ENCODE data around the gene IL22RA1.

IL22RA1 gene

DNA sequence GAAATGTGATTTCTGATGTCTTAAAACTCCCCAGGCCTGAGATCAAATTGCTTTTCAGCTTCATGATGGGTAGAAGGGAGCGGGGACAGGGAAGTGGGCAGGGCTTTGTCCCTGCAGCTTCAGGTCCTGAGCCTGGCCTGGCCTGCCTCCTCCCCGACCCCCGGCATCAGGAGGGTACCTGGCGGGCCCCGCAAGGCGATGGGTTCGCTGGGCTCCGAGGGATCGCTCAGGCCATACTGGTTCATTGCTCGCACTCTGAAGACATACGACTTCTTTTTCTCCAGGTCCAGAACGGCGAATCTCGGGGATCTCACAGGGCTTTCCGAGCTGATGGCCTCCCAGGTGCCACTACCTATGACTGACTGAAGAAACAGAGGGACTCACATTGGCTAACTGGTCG is 56.5 kb downstream of the IL22RA1 start:
- H3K4me3 ChIP-seq (ENCODE audit: low read depth, low read length), result no peak overlapping the region
- DNase-seq (ENCODE audit: low read depth), result no peak
- no peak for TF ChIP-seq CTCF (IDR thresholded peaks at IDR 0.05; ENCODE audit: insufficient read depth, low read depth, low read length, missing control alignments)

- TF ChIP-seq CTCF (IDR thresholded peaks at IDR 0.05; ENCODE audit: insufficient read depth, low read depth, low read length, missing control alignments), result no peak
- DNase-seq (ENCODE audit: low read depth), result no peak
- H3K4me3 ChIP-seq (ENCODE audit: low read depth, low read length), result no peak overlapping the region
These were observed 57.4 kb downstream of the IL22RA1 start for GRCh38 chr1:24085546-24085945.

DNA sequence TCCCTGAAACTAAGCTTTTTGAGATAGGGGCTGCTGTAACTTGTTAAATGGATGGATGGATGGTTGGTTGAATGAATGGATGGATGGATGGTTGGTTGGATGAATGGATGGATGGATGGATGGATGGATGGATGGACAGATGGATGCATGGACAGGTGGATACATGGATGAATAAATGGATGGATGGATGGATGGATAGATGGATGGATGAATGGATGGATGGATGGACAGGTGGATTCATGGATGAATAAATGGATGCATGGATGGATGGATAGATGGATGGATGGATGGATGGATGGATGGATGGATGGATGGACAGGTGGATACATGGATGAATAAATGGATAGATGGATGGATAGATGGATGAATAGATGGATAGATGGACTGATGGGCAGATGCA is 57.9 kb downstream of the IL22RA1 start:
- H3K4me3 ChIP-seq (ENCODE audit: low read depth, low read length), result no peak overlapping the region
- no peak for DNase-seq (ENCODE audit: low read depth)
- no peak for TF ChIP-seq CTCF (IDR thresholded peaks at IDR 0.05; ENCODE audit: insufficient read depth, low read depth, low read length, missing control alignments)

DNA sequence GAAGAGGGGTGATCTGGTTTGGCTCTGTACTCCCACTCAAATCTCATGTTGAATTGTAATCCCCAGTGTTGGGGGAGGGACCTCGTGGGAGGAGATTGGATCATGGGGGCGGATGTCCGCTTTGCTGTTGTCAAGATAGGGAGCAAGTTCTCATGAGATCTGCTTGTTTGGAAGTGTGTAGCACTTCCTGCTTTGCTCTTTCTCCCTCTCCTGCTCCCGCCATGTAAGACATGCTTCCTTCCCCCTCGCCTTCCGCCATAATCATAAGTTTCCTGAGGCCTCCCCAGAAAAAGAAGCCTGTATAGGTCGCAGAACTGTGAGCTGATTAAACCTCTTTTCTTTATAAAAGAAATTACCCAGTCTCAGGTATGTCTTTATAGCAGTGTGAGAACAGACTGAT is 58.9 kb downstream of the IL22RA1 start:
- DNase-seq (ENCODE audit: low read depth), result no peak
- no peak for TF ChIP-seq CTCF (IDR thresholded peaks at IDR 0.05; ENCODE audit: insufficient read depth, low read depth, low read length, missing control alignments)
- H3K4me3 ChIP-seq (ENCODE audit: low read depth, low read length), result no peak overlapping the region

DNA sequence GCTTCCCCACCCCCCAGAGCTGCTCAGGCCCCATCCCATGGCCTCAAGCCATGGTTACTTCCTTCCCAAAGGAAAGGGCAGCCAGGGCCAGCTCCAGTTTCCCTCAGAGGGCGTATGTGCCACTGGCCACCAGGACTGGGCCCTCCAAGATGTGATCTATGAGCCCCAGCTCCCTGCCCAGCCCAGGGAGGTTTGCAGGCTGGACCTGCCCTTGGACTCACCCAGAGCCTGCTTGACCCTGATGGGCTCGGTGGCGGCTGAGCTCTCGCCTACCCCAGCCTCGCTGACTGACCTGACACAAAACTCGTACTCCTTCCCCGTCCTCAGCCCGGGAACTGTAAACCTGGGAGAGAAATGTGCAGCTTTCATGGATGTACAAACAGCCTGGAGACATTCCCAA is 60.6 kb downstream of the IL22RA1 start:
- no peak for DNase-seq (ENCODE audit: low read depth)
- no peak overlapping the region for H3K4me3 ChIP-seq (ENCODE audit: low read depth, low read length)
- no peak for TF ChIP-seq CTCF (IDR thresholded peaks at IDR 0.05; ENCODE audit: insufficient read depth, low read depth, low read length, missing control alignments)

GRCh38 chr1:24081190-24081589 is 61.8 kb downstream of the IL22RA1 start:
- no peak for DNase-seq (ENCODE audit: low read depth)
- no peak for TF ChIP-seq CTCF (IDR thresholded peaks at IDR 0.05; ENCODE audit: insufficient read depth, low read depth, low read length, missing control alignments)
- H3K4me3 ChIP-seq (ENCODE audit: low read depth, low read length), result no peak overlapping the region

DNA sequence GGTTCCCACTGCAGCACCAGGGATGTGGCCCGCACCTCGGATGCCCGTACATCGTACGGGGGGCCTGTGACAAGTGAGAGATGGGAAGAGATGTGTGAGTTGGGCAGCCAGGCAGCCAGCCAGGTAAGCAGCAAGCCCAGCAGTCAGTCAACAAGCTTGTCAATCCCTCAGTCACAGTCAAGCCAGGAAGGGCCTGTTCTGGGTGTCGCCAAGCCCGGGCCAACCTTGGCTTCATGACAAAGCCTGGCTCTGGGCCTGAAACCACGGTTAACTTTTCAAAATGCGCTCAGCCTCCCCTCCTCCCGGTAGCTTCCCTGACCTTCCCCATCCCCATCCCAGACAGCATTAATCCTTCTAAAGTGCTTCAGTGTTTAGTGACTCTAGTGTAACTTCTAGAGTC is 62.8 kb downstream of the IL22RA1 start:
- H3K4me3 ChIP-seq (ENCODE audit: low read depth, low read length), result no peak overlapping the region
- no peak for DNase-seq (ENCODE audit: low read depth)
- TF ChIP-seq CTCF (IDR thresholded peaks at IDR 0.05; ENCODE audit: insufficient read depth, low read depth, low read length, missing control alignments), result no peak

Data from GM12865 (cell line).